HL-60 (cell line): Measurements from ENCODE around the gene EHD4.

Experiments
- CTCF ChIP-seq: IDR thresholded peaks from one replicate; pipeline ENCODE4 v1.5.1; 2011; ENCODE audit warnings: low read length, control low read depth, inconsistent platforms; ENCODE audit not compliant: insufficient read depth
- GABPA ChIP-seq: IDR thresholded peaks from 2 replicates; pipeline ENCODE4 v1.6.1; 2012; ENCODE audit warnings: low read depth
- POLR2AphosphoS5 ChIP-seq: IDR thresholded peaks from 2 replicates; pipeline ENCODE4 v1.6.1; 2012; ENCODE audit warnings: low read depth
- SPI1 ChIP-seq: IDR thresholded peaks from 2 replicates; pipeline ENCODE4 v1.6.1; 2012; ENCODE audit warnings: low read depth, mild to moderate bottlenecking, borderline replicate concordance

- TF ChIP-seq CTCF (no peak), GABPA (no peak), POLR2AphosphoS5 (no peak), SPI1 (no peak)
Measured at GRCh38 chr15:41873711-41874110, 98.6 kb downstream of the EHD4 start.
